GM18520 (cell line): ENCODE data around the gene TSPYL1.
"Not testable (repeated sequence)": the region's sequence is repeated elsewhere in the genome, so short reads cannot be mapped to it uniquely, and the experiment has no call there.

ENCODE experiments used
- ATAC-seq: cut with Tn5 transposase; IDR thresholded peaks from one replicate; pipeline ENCODE4 v1.9.1; 2021; ENCODE audit not compliant: unreplicated experiment

The TSPYL1 gene

DNA sequence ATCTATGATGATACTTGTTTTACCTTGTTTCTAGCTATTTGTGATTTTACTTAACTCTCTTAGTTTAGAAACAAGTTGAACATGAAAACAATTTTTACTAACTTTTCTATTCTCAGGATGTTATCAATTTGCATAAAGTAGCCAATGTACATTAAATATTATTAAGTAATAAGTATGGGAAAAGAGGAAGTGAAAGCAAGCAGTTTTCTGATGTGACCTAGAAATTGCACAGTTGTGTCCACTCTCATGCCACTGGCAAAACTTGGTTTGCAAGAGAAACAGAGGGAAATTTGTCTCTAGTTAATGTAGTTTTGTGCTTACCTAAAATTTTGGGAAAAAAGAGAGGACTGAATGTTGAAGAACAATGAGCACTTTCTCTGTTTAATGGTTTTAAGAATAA lies 19.2 kb upstream of the TSPYL1 start:
- ATAC-seq: no peak

DNA sequence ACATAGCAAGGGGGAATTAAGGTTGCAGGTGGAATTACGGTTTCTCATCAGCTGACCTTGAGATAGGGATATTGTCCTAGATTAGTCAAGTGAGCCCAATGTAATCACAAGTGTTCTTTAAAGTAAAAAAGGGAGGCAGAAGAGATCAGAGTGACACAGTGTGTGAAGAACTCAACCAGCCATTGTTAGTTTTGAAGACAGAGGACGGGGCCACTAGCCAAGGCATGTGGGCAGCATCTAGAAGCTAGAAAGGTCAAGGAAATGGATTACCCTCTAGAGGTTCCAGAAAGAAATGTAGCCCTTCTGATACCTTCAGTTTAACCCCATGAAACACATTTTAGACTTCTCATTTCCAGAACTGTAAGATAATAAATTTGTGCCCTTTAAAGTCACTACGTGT lies 18.5 kb upstream of the TSPYL1 start:
- ATAC-seq: no peak

DNA sequence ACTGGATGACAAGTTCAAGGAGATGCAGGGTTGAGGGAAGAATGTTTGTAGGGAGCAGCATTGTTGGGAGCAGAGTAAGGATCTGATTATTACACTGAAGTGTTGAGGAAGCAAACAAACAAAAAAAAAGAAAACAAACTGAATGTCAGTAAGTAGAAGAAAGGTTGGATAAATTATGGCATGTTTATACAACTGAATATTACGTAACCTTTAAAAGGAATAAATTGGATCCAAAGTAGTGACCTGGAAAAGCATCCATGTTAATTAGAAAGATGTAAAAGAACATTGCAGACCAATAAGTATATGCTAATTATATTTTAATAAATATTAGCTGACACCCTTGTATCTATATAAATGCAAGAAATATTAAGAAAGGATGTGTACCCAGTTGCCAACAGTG lies 12.8 kb upstream of the TSPYL1 start:
- ATAC-seq: no peak

DNA sequence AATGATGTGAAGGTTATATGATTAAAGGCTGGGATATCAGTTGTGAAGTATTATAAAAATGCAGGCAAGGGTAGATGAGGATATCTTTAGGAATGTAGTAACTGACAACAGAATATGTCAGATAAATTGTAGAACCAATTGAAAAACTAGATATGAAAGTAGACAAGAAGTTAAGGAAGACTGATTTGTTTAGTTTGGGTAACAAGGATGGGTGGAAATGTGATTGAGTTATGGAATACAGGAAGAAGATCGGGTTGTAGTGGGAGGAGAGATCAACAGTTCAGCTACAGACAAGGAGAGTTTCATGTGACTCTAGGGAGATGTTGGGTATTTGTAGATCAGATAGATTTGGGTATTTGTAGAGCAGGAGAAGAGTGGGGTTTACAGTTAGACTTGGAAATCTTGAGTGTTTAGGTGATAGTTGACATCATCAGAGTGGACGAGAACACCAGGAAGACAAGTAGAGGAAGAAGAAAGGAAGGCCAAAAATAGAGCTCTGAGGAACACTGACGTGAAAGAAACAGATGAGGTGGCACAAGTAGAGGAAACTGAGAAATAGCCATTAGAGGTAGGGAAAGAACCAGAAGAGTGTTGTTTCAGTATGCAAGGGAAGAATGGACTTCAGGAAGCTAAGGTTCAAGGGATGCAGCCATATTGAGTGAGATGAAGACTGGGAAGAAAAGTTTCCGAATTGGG lies 12.1 kb upstream of the TSPYL1 start:
- ATAC-seq: no peak

DNA sequence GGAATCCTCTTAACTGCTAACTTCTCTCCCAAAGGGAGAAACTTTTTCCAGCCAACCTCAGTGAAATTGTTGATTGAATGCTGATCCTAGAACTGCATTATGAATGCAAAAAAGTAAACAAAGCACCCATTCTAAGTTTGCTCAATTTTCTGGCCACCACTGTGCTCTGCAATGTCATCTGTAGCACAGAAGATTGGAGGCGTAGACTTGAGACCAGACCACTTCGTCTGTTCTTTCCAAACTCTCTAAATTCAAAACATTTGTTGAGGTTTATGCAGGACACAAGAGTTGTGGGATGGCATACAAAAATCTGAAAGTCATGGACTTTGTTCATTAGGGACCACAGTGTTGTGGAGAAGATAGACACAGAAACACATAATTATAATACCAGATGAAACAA lies 11.1 kb upstream of the TSPYL1 start:
- no peak for ATAC-seq

DNA sequence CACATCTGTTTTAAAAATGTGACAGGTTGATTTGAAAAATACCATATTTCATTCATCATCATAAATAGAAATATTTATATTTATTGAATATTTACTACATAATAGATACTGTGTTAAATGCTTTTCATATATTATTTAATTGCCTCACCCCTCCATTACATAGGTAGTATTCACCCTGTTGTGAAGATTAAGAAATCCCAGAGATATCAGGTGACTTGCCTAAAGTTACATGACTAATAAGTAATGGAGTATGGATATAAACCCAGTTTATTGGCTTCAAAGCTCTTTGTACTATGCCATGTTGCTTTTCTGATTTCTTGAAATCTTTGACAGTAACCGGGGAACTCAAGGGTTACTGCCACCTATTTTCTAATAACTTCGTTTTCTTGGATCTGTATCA lies 10.1 kb upstream of the TSPYL1 start:
- ATAC-seq: no peak

DNA sequence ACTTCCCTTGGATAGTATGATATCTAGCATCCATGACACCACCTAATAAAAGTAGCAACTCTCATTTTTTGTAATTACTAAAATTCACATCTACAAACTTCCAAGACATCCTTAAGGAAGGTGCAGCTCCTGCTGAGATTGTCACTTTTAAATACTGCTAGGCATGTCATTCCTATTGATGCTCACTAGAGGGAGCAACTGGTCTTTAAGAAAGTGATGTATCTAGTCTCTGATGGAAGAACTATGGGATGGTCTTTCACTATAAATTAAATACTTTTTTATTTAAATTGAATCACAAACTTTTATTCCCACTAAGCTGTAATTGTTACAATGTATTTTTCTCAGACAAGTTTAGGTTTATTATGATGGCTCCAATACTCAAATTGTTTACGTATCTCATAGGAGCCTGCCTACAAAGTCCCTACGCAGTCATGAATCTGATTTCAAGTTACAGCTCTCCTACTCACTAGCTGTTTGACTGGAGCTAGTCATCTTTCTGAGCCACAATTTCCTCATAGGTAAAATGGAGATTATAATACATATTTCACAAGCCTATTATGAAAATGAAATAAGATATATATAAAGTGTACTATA lies 8.1 kb upstream of the TSPYL1 start:
- ATAC-seq: peak; percentile 78

DNA sequence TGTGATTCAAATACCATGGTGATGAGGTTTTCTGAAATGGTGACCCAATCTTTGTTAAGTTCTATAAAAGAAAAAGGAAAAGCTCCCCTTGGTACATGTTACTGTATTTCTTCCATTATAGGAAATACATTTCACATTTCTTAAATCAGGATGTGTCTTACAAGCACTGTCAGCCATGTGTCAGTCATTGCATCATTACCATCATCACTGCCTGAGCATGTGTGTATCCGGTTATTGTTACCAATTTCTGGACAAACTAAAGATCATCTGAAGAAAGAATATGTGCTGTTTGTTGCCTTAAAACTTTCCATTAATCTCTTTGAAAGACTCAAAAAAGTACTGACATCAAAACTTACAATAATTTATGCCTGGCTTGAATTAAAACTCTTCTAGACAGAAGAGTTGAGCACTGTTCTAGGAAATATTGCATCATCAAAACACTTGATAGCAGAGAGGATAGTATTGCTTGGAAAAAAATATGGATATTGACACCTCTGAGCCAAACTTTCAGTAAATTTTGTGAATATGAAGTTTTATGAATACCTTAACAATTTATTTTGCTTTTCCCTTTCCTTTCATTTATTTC lies 7.1 kb upstream of the TSPYL1 start:
- ATAC-seq: no peak

DNA sequence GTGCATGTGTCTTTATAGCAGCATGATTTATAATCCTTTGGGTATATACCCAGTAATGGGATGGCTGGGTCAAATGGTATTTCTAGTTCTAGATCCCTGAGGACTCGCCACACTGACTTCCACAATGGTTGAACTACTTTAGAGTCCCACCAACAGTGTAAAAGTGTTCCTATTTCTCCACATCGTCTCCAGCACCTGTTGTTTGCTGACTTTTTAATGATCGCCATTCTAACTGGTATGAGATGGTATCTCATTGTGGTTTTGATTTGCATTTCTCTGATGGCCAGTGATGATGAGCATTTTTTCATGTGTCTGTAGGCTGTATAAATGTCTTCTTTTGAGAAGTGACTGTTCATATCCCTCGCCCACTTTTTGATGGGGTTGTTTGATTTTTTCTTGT lies 5.3 kb upstream of the TSPYL1 start:
- ATAC-seq: not testable (repeated sequence)

DNA sequence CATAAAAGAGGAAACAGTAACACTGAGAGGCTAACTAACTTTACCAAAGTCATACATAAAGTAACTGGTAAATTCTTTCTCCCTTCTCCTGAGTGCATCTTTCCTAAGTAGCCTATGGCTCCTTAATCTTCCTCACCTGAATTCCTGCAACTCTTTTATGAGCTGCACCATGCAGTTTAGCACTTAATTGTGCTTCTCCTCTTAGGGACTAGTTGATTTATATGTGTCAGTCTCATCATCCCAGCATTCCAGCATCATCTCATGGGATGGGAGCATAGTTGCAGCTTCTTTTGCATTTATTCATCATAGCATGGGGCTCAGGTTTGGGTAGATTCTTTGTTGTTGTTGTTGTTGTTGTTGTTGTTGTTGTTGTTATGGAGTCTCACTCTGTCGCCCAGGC lies 3.5 kb upstream of the TSPYL1 start:
- no peak for ATAC-seq

DNA sequence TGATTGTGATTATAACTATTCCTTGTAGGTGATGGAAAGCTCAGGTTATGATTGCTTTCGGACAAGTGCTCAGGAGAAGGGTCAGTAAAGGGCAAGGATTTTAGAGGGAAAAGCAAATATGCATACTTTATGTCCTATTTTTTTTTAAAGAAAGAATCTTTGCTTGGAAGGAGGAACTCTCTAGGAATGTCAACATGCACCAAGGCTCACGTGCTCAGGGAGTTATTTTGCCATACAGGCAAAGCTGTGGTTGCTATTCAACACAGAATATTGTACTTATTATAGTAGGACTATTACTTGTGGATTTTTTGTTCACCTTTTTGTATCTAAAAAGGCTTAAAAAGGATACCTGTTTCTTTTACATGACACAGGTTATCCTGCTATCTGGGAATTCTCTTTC lies 3.0 kb upstream of the TSPYL1 start:
- no peak for ATAC-seq

DNA sequence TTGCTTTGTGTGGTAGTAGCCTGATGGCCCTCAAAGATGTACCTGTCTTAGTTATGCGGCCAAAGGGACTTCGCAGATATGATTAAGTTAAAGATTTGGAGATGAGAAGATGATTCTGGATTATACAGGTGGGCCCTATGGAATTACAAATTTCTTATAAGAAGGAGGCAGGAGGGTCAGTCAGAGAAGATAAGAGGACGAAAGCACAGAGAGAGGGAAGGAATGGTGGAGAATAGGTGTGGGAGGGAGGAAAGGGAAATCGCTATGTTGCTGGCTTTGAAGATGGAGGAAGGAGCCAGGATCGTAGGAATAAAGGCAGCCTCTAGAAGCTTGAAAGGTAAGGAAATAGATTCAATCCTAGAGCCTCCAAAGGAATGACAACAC lies 1.2 kb upstream of the TSPYL1 start:
- no peak for ATAC-seq

DNA sequence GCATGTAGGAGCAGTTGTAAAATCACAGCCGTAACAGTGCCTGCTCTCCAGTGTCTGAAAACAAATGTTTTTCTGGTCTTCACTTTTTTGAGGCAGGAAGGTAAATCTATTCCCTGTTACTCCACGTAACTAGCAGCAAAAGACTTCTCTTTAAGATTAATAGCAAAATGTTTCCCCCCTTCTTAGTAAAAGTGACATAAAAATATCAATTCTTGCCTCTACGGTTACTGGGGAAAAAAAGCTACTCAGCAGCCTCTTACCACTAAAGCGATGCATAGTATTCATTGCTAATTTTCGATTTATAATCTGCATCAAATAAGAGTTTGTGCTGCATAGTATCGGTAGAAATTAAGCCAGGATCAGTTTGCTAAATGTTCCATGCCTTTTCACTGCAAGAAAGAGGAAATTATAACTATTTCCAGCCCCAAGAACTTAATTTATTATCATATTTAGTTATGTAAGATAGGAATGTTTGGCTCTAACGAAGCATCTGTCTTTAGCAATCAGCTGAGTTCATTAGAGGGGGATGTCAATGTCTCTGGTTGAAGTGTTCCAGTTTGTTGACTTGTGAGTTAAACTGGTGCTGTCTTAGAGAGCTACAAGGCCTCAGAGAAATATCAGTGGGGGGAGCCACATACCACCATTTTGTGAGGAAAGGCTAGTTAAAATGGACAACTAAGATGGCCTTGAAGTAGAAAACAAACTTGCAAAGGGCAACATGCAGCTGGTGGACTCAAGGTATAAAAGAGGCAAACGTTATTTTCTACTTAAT lies 617 bp upstream of the TSPYL1 start:
- no peak for ATAC-seq

DNA sequence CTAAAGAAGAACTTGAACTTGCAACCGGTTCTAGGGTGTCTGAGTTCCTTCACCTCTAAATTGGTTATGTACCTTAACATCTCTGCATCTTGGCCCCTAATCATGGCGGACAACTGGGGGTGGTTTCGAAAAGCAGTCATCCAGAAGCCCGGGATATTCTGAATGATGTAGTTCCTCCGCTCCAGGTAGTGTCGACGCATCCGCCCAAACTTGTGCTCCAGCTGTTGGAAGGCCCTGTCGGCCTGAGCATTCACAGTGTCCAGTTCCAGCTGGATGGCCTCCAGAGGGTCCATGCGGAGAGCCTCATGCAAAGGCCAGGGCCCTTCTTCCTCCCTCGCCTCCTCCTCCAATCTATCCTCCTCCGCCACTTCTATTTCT lies 887 bp downstream of the TSPYL1 start:
- ATAC-seq: no peak

DNA sequence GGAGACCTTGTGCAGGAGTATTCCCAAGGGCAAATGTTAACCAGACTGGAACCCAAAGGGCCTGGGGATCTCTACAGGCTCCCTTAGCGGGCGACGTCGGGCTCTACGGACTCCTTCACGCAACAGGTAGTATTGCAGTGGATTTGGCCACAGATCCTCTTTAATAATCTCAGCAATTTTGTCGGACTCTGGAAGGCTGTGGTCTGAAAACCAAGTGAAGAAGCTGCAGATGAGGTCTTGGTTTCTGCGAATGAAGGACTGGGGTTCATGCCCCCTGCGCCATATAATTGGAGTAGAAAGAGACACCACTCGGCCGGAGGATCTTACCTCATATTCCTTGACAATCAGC lies 1.3 kb downstream of the TSPYL1 start:
- ATAC-seq: no peak

DNA sequence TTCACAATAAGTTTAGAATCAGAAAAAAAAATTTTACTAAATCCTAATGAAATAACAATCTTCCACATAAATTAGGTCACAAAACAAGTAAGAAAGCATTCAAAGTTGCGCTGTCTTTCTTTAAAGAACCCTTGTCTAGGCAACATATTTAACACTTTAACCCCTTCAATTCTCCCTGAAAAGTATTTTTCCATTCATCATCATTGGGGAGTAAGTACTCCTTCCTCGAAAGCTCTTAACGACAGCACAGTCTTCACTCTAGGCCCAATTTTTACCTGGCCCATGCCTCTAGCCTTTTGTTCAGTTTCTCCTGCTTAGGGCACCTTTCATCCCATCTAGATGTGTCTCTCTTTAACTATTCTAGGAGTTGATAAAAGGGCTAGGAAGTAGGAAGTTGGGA lies 2.6 kb downstream of the TSPYL1 start:
- no peak for ATAC-seq

DNA sequence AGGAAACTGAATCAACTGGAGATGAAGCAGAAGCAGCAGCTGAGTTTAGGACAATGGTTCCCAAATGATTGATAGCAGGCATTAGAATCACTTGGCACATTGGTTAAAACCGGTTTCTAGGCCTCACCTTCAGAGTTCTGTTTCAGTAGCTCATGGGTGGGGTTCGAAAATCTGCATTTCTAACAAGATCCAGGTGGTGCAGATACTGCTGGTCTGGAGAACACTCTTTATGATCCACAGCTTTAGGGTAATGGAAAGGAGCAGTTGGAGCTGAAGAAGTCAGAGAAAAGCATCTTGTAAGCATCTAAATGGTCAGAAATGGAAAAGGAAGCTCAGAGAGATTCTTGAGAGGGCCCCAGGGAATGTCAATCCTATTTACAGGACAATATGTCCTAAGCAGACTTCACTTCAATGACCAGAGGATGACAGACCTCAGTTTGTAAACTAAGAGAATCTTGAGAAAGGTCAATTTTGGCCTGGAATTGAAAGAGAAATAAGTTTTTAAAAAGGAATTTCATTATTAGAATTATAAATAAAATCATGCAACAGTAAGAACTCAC lies 8.5 kb downstream of the TSPYL1 start:
- no peak for ATAC-seq

DNA sequence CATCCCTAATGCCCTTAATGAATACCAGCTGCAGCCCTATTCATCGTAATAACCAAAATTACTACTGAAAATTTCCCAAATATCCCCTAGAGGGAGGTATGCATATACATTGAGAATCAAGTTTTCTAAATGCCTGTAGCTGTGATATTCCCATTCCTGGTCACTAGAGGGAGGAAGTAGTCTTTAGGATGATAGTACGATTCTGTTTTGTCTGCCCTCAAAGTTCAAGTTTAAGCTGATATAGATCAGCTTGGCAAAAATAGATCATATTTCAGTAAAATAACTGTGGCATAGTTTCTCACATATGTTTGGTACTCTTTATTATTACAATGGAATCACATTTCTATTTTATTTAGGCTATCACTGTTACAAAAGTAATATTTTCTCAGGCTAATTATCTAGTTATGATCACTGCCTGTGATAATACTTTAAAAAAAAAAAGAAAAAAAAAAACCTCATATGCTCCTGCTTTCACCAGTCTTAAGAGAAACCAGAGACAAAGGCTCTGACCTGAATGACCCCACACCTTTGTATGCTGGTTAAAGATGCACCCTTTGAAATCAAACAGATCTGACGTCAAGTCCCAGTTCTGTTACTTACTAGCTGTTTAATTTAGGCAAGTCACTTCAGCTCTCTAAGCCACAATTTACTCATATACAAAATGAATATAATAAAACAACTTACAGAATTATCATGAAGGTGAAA lies 11.0 kb downstream of the TSPYL1 start:
- ATAC-seq: peak; percentile 75

DNA sequence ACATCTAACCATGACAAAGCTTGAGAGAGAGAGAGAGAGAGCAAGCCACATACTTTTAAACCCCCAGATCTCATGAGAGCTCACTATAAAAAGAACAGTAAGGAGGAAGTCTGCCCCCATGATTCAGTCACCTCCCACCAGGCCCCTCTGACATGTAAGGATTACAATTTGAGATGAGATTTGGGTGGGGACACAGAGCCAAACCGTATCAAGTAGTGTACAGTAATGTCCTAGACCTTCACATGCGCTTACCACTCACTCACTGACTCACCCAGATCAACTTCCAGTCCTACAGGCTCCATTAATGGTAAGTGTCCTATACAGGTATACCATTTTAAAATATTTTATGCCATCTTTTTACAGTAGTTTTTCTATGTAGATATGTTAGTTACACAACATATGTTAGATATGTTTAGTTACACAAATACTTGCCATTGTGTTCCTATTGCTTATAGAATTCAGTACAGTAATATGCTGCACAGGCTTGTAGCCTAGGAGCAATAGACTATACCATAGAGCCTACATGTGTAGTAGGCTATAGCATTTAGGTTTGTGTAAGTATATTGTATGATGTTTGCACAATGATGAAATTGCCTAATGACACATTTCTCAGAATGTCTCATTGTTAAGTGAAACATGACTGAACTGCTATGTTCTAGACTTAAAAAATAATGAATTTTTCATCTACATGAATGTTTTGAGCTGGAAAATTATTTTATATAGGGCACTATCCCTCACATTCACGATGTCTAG lies 11.7 kb downstream of the TSPYL1 start:
- no peak for ATAC-seq

DNA sequence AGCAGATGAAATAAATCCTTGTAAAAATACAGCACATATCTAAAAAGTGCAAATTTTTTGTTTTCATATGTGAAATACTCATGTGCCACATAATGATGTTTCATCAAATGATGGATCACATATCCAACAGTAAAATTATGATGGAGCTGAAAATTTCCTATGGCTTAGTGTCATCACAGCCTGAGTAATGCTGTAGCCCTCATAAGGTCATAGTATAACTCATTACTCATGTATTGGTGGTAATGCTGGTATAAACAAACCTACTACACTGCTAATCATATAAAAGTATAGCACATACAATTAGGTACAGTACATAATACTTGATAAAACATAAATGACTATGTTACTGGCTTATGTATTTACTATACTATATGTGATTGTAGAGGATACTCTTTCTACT lies 12.9 kb downstream of the TSPYL1 start:
- no peak for ATAC-seq
